OCI-M2 (cell line): ENCODE measurements around the gene YJEFN3.

Source experiments
- DNase-seq: peaks from one replicate; lab custom pipeline; 2025; ENCODE audit not compliant: unreplicated experiment; lab: John Stamatoyannopoulos, UW

The YJEFN3 gene

GRCh38 chr19:19579533-19580361 is 51.0 kb downstream of the YJEFN3 start:
- DNase-seq: no peak

DNA sequence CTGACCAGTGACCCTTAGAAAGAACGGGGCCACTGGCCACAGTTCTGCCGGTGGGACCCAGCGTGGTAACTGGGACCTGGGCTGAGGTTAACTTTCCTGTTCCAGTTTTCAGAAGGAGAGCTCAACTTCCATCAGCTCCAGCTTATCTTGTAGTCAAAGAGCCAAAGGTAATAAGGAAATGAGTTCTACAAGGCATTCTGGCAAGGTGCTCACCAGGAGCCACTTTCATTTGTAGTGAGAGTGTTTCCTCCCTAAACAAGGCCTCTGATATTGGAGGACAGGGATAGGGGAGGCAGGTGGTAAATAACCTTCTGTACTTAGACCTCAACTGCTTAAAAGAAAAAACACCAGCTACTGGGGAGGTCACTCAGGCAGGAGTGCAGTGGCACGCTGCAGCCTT is 51.7 kb downstream of the YJEFN3 start:
- DNase-seq: no peak

- no peak for DNase-seq
Measured at GRCh38 chr19:19581391-19581790, 52.7 kb downstream of the YJEFN3 start.

GRCh38 chr19:19582471-19582870 is 53.8 kb downstream of the YJEFN3 start:
- no peak for DNase-seq

GRCh38 chr19:19584356-19584755 is 55.6 kb downstream of the YJEFN3 start:
- DNase-seq: no peak
